Neural progenitor cell (in vitro differentiated cells): Measurements from ENCODE around the gene TP73.

Experiments
- EZH2phosphoT487 ChIP-seq: fragments of 200-600 bp; sonication (generic); IDR thresholded peaks from 2 replicates; pipeline ENCODE4 v1.6.1; 2017; ENCODE audit warnings: antibody characterized with exemption
- TF ChIP-seq, protein P1 (sequence below): fragments of 200-600 bp; sonication (generic); IDR thresholded peaks from 2 replicates; pipeline ENCODE4 v1.5.1; 2017; ENCODE audit warnings: antibody characterized with exemption, mild to moderate bottlenecking

DNA sequence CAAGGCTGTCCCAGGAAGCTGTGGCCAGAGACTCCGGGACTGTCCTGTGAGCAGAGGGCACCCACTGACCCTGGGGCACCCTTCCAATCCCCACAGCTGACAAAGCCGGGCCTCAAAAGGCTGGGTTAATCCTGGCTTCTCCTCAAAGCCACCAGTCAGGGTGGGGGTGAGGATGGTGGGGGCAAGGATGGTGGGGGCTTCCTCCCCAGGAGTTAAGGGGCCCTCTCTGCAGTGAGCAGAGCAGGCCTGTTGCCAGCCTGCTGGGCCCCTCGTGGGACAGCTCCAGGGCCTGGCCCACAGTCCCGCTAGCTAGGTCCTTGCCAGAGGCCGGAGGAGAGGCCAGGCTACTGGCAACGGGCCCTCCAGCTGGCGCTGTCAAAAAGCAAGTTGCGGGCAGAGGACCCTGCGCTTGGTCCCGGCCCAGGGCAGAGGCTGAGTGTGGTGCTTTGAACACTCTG lies 62.0 kb downstream of the TP73 start:
- TF ChIP-seq, protein P1, sequence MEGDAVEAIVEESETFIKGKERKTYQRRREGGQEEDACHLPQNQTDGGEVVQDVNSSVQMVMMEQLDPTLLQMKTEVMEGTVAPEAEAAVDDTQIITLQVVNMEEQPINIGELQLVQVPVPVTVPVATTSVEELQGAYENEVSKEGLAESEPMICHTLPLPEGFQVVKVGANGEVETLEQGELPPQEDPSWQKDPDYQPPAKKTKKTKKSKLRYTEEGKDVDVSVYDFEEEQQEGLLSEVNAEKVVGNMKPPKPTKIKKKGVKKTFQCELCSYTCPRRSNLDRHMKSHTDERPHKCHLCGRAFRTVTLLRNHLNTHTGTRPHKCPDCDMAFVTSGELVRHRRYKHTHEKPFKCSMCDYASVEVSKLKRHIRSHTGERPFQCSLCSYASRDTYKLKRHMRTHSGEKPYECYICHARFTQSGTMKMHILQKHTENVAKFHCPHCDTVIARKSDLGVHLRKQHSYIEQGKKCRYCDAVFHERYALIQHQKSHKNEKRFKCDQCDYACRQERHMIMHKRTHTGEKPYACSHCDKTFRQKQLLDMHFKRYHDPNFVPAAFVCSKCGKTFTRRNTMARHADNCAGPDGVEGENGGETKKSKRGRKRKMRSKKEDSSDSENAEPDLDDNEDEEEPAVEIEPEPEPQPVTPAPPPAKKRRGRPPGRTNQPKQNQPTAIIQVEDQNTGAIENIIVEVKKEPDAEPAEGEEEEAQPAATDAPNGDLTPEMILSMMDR, result no peak
- no peak for TF ChIP-seq EZH2phosphoT487
